Spleen (tissue), 11 donors: Measurements from ENCODE around the gene PHLDB2. TPM values are rescaled to one million over a fixed set of nuclear protein-coding genes. Genes with fewer than 3 reads are reported as not detected.

Experiments used
- DNase-seq: peaks from one replicate; pipeline ENCODE4 v3.0.0-alpha.2; 2020
- H3K27ac ChIP-seq, 8 donors: fragments of 200-600 bp; sonication (generic) in 7 of 8; 1 replicate in 4 of 8; 2 replicates in 4 of 8; pipeline versions ENCODE4 v1.5.0 to v1.8.0; 2016 to 2021; ENCODE audit warnings: inconsistent platforms in 4 of 8, mild to moderate bottlenecking in 4 of 8, moderate library complexity in 1 of 8
- H3K27me3 ChIP-seq, 7 donors: fragments of 200-600 bp; sonication (generic) in 6 of 7; replicated peaks in 1 of 7; 1 replicate in 4 of 7; 2 replicates in 3 of 7; pipeline versions ENCODE4 v1.5.0 to v1.8.0; 2016 to 2021; ENCODE audit warnings: inconsistent platforms in 3 of 7, mild to moderate bottlenecking in 1 of 7
- H3K36me3 ChIP-seq, 6 donors: fragments of 200-600 bp; sonication (generic) in 5 of 6; 1 replicate in 4 of 6; 2 replicates in 2 of 6; pipeline versions ENCODE4 v1.5.0 to v1.8.0; 2016 to 2021; ENCODE audit warnings: inconsistent platforms in 2 of 6
- H3K4me1 ChIP-seq, 6 donors: fragments of 200-600 bp; sonication (generic) in 5 of 6; 1 replicate in 3 of 6; 2 replicates in 3 of 6; pipeline versions ENCODE4 v1.5.0 to v1.8.0; 2016 to 2021; ENCODE audit warnings: inconsistent platforms in 3 of 6
- H3K4me3 ChIP-seq, 8 donors: fragments of 200-600 bp; sonication (generic) in 7 of 8; 1 replicate in 4 of 8; 2 replicates in 4 of 8; pipeline versions ENCODE4 v1.5.0 to v1.8.0; 2016 to 2021; ENCODE audit warnings: inconsistent platforms in 4 of 8, mild to moderate bottlenecking in 4 of 8, moderate library complexity in 2 of 8
- H3K9me3 ChIP-seq, 8 donors: fragments of 200-600 bp; sonication (generic) in 7 of 8; 1 replicate in 4 of 8; 2 replicates in 4 of 8; pipeline versions ENCODE4 v1.5.0 to v1.8.0; 2016 to 2021; ENCODE audit warnings: inconsistent platforms in 4 of 8
- CTCF ChIP-seq, 11 experiments: fragments of 200-600 bp in 7 of 11; fragments of 450-650 bp in 4 of 11; sonication (generic) in 4 of 11; IDR thresholded peaks in 8 of 11; conservative IDR thresholded peaks in 3 of 11; 1 replicate in 7 of 11; 2 replicates in 4 of 11; pipeline versions ENCODE4 v1.4.0 to v1.8.0; 2016 to 2021; ENCODE audit warnings: antibody characterized with exemption in 11 of 11, inconsistent platforms in 4 of 11, mild to moderate bottlenecking in 1 of 11
- POLR2A ChIP-seq, 3 donors: fragments of 450-650 bp; IDR thresholded peaks; one replicate each; pipeline ENCODE4 v1.5.1; 2017; ENCODE audit warnings: antibody characterized with exemption in 3 of 3, mild to moderate bottlenecking in 1 of 3
- POLR2AphosphoS5 ChIP-seq, 3 donors: sonication (generic); formaldehyde crosslinking; IDR thresholded peaks; one replicate each; pipeline ENCODE4 v1.5.1; 2017; ENCODE audit warnings: antibody characterized with exemption in 3 of 3
- WGBS, 5 donors: extraction: QIAGEN DNeasy Blood & Tissue Kit in 3 of 5; methylation state at CpG; one replicate each; pipeline versions ENCODE4 v1.1.5 to v1.1.7; 2013 to 2018; 5-methylcytosine and 5-hydroxymethylcytosine counted together
- intact Hi-C: fragments of 100-400 bp; cut with DNase I; formaldehyde crosslinking; loops from one replicate; pipeline ENCODE4 v1.15.0; 2023; ENCODE audit warnings: low total_unique reads
- polyA plus RNA-seq, 3 donors: library from polyadenylated mRNA; stranded (reverse); fragments of 200-250 nt; gene quantifications; one replicate each; pipeline ENCODE4 v1.2.1, GENCODE V29; 2013
- total RNA-seq, 7 donors: library from RNA; depleted of rRNA in 3 of 7; stranded (reverse); fragments of >200 nt in 3 of 7; fragmentation: NEBNext Ultra II Directional in 4 of 7; extraction: Animal tissue kit (Norgen Biotek cat#: 25700) in 4 of 7; gene quantifications; one replicate each; pipeline versions ENCODE4 v1.1.0 to v1.2.1, GENCODE V29; 2016 to 2021
- donor health status: healthy with polysubstance abuse.
- donor health status: DM: no; HTN: no; CAD: no; lungs with moderate emphysema.
- donor health status: DM: no; HTN: no; CAD: no.
- donor health status: Bipolar disorder and iron deficiency.
- donor health status: healthy.
- donor health status: DM: no; HTN: no; CAD: no.
- donor health status: DM: yes; HTN: yes; CAD: no.

PHLDB2 gene
- total and polyA plus RNA-seq, 10 donors = 4.7 to 78.6 (median 42.3) TPM

GRCh38 chr3:112017091-112017490, 158.0 kb downstream of the PHLDB2 start:
- Histone ChIP-seq H3K4me3 (no peak overlapping the region), H3K9me3 (no peaks in the 10 kb centered on the region), H3K27ac (no peak overlapping the region), H3K36me3 (no peaks in the 10 kb centered on the region), H3K4me1 (peaks cover 0 to 18% (median 12%) of the 10 kb centered on the region in 6 donors), H3K27me3 (no peaks in the 10 kb centered on the region)
- no peak for DNase-seq
- TF ChIP-seq POLR2AphosphoS5 (IDR thresholded peaks at IDR 0.05) = no peak
- no peak for TF ChIP-seq CTCF (IDR thresholded peaks at IDR 0.05 in 8 of 11, conservative IDR thresholded peaks at IDR 0.05 in 3 of 11)
- no peak for TF ChIP-seq POLR2A (IDR thresholded peaks at IDR 0.05)
- intact Hi-C loops = no loop called here

GRCh38 chr3:112018712-112019111, 159.6 kb downstream of the PHLDB2 start:
- Histone ChIP-seq H3K27me3 (no peaks in the 10 kb centered on the region), H3K9me3 (no peaks in the 10 kb centered on the region), H3K4me3 (no peak overlapping the region), H3K4me1 (peaks cover 0 to 3% (median 2%) of the 10 kb centered on the region in 6 donors), H3K27ac (no peak overlapping the region), H3K36me3 (no peaks in the 10 kb centered on the region)
- TF ChIP-seq POLR2A (IDR thresholded peaks at IDR 0.05) (no peak), CTCF (IDR thresholded peaks at IDR 0.05 in 8 of 11, conservative IDR thresholded peaks at IDR 0.05 in 3 of 11) (no peak), POLR2AphosphoS5 (IDR thresholded peaks at IDR 0.05) (no peak)
- intact Hi-C loops = no loop called here
- 95 to 100% (median 97%) methylated on average over 4 of the region's 4 CpGs for WGBS, 5 donors
- no peak for DNase-seq

- H3K36me3 ChIP-seq = no peaks in the 10 kb centered on the region
- intact Hi-C loops = no loop called here
- no peaks in the 10 kb centered on the region for H3K27me3 ChIP-seq
- DNase-seq = no peak
- no peaks in the 10 kb centered on the region for H3K9me3 ChIP-seq
- no peaks in the 10 kb centered on the region for H3K4me1 ChIP-seq
- TF ChIP-seq POLR2A (IDR thresholded peaks at IDR 0.05) (no peak), CTCF (IDR thresholded peaks at IDR 0.05 in 8 of 11, conservative IDR thresholded peaks at IDR 0.05 in 3 of 11) (no peak), POLR2AphosphoS5 (IDR thresholded peaks at IDR 0.05) (no peak)
- no peak overlapping the region for H3K4me3 ChIP-seq
- 77 to 94% (median 84%) methylated on average over 1 of the region's 1 CpG for WGBS, 5 donors
- no peak overlapping the region for H3K27ac ChIP-seq
These were observed 160.7 kb downstream of the PHLDB2 start for GRCh38 chr3:112019716-112020115.

- WGBS, 5 donors = 80 to 96% (median 91%) methylated on average over 1 of the region's 1 CpG
- Histone ChIP-seq H3K27ac (no peak overlapping the region), H3K4me3 (no peak overlapping the region), H3K27me3 (no peaks in the 10 kb centered on the region), H3K9me3 (no peaks in the 10 kb centered on the region), H3K4me1 (no peaks in the 10 kb centered on the region), H3K36me3 (no peaks in the 10 kb centered on the region)
- intact Hi-C loops = no loop called here
- TF ChIP-seq POLR2AphosphoS5 (IDR thresholded peaks at IDR 0.05) (no peak), POLR2A (IDR thresholded peaks at IDR 0.05) (no peak), CTCF (IDR thresholded peaks at IDR 0.05 in 8 of 11, conservative IDR thresholded peaks at IDR 0.05 in 3 of 11) (no peak)
- DNase-seq = no peak
These were observed 161.6 kb downstream of the PHLDB2 start for GRCh38 chr3:112020674-112021085.

Other genes with a start within 250 kb of the PHLDB2 start
- 1 to 10 TPM; 2.9 to 6.0 (median 3.4) TPM for gene PLCXD2, start 184.6 kb upstream of the PHLDB2 start, total RNA-seq
- gene PLCXD2, start 184.6 kb upstream of the PHLDB2 start, polyA plus RNA-seq = under 1 TPM; 0.30 to 0.53 (median 0.35) TPM
- 10 to 100 TPM; 24.7 to 34.8 (median 31.3) TPM for gene ABHD10, start 119.8 kb downstream of the PHLDB2 start, total RNA-seq
- gene ABHD10, start 119.8 kb downstream of the PHLDB2 start, polyA plus RNA-seq = 10 to 100 TPM; 24.2 to 26.4 (median 25.6) TPM
- gene TAGLN3, start 139.7 kb downstream of the PHLDB2 start, total RNA-seq = not detected
- not detected for gene TAGLN3, start 139.7 kb downstream of the PHLDB2 start, polyA plus RNA-seq
- not detected for gene TMPRSS7, start 175.5 kb downstream of the PHLDB2 start, total RNA-seq
- gene TMPRSS7, start 175.5 kb downstream of the PHLDB2 start, polyA plus RNA-seq = not detected
- 1 to 10 TPM in 5 of 7 donors, under 1 TPM in 2; 0.74 to 3.9 (median 1.5) TPM for gene C3orf52, start 227.1 kb downstream of the PHLDB2 start, total RNA-seq
- gene C3orf52, start 227.1 kb downstream of the PHLDB2 start, polyA plus RNA-seq = under 1 TPM; 0.26 to 0.55 (median 0.33) TPM